ENCODE data around the gene VAX1. TPM values are rescaled to one million over a fixed set of nuclear protein-coding genes. Genes with fewer than 3 reads are reported as not detected.
"Not testable (repeated sequence)": the region's sequence is repeated elsewhere in the genome, so short reads cannot be mapped to it uniquely, and the experiment has no call there.

The VAX1 gene, protein sequence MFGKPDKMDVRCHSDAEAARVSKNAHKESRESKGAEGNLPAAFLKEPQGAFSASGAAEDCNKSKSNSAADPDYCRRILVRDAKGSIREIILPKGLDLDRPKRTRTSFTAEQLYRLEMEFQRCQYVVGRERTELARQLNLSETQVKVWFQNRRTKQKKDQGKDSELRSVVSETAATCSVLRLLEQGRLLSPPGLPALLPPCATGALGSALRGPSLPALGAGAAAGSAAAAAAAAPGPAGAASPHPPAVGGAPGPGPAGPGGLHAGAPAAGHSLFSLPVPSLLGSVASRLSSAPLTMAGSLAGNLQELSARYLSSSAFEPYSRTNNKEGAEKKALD
- not detected for total RNA-seq

DNA sequence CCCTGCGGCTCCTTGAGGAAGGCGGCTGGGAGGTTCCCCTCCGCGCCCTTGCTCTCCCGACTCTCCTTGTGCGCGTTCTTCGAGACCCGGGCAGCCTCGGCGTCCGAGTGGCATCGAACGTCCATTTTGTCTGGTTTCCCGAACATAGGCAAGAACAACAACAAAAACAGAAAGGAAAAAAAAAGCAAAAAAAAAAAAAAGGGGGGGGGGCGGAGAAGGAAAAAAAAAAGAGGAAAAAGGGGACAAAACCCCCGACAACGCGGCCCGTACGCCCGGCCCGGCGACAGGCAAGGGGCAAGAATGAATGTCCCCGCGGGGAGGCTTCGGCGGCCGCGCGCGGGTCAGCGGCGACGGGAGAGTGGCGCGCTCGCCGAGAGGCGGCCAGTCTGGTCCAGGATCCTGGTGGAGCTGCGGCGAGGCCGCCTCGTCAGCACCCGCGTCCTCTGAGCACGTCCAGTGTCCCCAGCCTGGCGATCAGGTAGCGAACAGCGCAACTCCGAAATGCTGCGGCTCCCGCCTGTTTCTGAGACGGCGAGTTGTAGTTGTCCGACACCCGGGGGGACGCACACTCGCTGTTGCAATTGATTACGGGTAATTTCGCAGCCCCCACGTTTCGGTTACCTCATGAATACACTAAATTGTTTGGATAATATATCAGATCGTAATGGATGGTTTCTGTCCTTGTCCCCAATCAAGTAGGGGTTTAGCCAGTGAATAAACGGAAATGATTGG is at the start of gene VAX1:
Gene VAX1, minus strand, starts transcription at position 360 of the 732 bp plus-strand sequence. Its CDS starts 214 bp downstream, at position 146.
- no peak for DNase-seq

DNA sequence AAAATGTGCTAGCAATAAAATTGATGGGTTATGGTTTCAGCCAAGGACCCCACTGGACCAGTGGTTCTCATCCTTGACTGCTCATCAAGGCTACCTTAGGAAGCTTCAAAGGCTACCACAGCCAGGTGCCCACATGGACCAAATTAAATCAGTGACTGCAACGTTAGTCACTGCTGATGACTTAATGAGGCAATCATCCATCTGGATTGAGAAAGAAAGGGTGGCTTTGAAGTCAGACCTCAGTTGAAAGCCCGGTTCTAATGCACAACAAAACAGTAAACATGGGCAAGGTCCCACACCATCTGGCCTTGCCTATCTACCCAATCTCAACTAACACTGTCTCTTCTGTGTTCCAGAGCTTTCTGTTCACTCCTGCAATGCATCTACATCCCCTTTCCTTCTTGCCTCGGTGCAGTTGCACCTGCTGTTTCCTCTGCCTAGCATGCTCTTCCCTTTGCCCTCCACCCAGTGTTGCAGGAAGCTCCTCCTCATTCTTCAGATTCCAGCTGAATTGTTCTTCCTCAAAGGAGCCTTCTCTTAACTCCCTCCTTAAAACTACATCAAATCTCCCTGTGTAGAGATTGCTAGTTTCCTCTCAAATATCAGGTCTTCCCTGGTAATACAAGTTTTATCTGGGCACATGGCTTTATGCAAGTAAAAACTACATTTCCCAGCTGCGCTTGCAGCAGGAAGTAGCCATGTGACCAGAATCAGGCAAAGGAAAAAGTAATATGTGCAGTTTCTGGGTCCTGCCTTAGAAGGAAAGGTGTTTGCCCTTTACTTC is 49.0 kb upstream of the VAX1 start:
- DNase-seq: no peak

DNA sequence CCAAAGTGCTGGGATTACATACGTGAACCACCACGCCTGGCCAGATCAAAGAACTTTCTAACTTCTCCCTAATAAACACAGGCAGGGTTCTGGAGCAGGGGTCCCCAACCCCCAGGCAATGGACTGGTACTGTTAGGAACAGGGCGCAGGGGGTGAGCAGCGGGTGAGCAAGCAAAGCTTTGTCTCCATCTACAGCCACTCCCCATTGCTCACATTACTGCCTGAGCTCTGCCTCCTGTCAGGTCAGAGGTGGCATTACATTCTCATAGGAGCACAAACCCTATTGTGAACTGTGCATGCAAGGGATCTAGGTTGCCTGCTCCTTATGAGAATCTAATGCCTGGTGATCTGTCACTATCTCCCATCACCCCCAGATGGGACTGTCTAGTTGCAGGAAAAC is 47.7 kb upstream of the VAX1 start:
- not testable (repeated sequence) for DNase-seq

DNA sequence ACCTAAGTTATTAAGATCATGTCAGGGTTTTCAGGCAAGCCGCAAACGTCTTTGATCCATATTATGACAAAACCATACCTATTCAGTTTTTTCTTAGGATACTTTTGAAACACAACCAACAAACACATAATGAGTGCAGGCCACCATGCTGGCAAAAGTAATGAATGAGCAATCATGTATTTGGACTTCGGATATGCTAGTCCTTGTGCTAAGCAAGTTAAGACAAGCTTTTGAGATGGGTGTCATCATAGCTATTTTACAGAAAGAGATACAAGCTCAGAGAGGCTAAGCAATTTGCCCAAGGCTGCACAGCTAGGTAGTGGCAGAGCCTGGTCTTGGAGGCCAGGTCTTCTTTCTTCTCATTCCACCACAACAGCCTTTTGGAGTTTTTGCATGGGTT is 46.8 kb upstream of the VAX1 start:
- no peak for DNase-seq

DNA sequence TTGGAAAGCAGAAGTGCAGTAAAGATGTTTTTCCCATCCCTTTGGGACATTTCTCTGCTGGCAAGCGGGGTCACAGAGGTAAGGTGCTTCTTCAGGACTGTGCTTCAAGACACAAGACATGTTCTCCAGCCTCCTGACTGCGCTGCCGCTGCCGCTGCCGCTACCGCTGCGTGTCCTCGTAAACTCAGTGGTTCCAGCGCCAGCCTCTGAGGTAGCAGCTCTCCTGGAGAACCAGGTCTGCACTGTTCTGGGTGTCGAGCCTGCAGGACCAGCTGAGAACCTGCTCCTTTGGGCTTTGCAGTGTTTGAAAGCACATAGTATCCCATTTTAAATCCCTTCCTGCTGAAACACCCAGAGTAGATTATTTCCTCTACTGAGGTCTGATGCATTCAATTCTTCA is 46.2 kb upstream of the VAX1 start:
- DNase-seq: no peak

DNA sequence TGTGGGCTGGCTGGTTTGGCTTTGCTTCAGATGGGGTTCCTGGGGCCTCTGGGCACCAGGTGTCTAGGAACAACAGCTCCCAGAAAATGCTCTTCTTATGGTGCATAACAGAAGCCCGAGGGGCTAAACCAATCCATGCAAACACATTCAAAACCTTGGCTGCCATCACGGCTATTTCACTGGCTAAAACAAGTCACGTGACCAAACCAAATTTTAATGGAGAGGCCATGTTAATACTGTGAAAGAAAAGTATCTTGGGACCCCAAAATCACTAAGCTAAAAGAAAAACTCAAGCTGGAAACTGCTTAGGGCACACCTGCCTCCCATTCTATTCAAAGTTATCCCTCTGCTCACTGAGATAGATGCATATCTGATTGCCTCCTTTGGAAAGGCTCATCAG is 40.1 kb upstream of the VAX1 start:
- no peak for DNase-seq

DNA sequence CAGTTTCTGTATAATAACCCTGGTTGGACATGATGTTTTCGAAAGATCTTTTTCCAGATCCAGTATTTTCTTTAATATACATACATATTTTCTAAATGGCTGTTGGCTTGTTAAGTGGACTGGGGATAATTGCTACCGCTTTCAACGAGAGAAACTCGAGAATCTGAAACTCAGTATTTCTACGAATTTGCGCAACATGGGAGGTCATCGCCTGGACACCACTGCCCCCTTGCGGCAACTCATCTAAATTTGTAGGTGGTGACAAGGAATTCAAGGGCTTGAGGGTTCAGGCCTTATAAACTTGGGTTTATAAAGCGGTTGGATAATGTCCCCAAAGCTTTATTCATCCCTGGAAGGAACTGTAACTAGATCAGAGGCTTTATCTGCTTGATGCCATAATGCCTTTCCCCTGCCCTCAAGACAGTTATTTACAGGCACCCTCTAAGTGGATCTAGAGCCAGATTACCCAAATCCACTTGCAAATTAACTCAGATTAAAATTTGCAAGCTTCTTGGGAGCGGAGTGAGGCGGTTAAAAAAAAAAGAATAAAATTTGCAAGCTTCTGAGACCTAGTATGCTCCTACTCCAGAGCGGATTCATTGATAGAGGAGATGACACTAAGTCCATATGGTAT is 37.9 kb upstream of the VAX1 start:
- DNase-seq: peak; percentile 24

DNA sequence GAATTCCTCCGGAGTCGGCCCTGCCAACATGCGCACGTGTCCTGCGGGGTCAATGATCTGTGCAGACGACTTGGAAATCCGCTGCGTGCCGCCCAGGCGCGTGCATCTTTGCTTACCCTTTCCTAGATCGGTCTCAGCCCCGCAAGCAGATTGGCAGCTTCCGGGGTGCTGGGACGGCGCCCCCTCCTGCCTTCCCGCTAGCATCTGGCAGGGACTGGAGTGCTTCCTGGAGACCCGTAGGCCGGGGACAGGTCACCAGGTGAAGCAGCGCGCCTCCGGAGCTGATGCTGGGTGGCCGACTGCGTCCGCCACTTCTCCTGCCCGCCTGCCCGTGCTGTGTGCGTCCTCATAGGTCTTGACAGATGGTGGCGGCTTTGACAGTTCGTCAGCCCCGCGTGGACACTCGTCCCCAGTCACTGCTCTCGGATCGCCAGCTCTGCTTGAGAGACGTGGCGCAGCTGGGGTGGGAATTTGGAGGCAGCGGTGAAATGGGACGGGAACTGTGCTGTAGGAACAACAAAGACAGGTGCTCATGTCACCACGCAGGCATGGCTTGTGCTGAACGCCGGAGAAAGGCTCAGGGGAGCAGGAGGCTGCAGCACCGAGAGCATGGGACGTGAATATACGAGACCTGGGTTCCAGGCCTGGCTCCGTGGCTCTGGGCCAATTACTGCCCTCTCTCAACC is 37.3 kb upstream of the VAX1 start:
- no peak for DNase-seq

DNA sequence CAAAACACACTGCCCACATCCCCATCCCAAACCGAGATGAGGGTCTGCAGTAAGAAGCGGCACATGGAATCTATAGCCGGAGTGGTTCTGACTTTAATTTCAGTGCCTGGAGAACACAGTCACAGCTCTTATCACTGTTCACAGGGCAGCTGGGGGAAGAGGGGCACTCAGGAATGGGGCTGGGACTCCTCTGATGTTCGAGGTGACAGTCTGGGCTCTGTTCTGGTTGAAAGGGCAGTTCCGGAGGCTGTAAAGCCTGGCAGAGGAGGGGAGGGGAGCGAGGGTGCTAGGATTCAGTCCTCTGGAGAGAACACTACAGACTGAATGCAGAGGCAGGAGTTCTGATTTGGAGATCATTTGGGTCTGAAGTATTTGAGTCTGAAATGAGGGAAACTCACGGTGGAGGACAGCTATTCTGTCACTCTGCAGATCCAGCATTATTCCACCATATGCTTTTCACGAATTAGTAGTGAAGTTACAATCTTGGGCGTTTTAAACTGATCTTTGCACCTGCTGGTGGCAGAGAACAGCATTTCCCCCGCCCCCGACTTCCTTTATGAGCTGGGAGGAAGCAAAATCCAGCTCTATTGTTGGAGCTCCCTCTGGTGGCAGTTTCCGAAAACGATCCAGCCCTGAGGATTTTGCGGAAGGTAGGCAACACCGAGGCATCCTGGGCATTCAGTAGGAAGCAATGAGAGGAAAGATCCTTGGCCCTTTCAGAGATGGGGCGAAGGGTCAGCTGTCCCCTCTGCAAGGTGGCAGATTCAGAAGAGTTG is 36.6 kb upstream of the VAX1 start:
- peak; percentile 54 for DNase-seq

DNA sequence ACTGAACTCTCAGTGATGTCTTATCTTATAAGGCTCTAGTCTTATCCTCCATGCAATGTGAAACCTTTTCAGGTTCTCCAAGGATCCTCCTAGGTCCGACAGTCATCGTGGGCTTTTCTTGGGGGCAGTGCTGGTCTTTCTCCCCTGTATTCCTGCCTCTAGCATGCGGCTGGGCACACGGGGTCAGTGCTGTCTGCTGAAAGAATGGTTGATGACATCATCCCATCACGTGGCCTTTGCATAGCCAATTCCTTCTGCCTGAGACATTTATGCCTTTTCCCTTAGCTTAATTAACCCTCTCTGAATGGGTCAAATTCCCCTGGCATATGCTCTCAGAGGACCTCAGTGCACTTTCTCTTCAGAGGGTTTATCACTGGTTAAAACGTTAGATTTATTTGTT is 32.2 kb upstream of the VAX1 start:
- DNase-seq: no peak

DNA sequence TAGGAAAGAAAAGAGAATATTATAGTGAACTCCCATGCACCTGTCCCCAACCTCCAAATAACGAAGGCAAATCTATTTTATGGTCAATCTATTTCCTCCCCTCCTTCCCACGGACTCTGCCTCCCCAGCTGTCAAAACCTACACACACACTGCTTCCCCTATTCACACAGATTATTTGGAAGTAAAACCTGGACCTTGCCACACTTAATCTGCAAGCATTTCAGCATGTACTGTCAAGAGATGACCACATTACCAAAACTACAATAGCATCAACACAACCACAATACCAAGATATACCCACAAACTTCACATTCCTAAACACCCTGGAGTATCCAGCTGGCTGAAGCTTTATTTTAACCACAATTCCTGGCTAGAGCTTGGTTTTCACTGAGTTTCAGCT is 31.4 kb upstream of the VAX1 start:
- no peak for DNase-seq

DNA sequence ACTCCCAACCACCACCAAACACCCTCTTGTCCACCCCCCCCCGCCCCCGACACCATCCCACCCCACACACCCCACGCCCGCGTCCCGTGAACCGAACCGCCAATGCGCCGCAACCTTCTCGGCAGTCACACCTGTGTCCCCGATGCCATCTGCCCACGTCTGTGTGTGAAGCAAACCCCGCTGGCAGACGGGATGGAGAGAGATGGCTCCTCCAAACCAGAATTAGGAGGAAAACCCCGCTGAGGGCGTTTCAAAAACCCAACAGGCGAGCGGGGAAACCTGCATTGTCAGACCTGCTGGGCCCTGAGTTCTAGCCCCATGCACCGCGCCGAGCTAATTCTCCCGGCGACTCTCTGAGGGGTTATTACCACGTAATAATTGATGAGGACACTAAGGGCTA is 30.7 kb upstream of the VAX1 start:
- DNase-seq: no peak

DNA sequence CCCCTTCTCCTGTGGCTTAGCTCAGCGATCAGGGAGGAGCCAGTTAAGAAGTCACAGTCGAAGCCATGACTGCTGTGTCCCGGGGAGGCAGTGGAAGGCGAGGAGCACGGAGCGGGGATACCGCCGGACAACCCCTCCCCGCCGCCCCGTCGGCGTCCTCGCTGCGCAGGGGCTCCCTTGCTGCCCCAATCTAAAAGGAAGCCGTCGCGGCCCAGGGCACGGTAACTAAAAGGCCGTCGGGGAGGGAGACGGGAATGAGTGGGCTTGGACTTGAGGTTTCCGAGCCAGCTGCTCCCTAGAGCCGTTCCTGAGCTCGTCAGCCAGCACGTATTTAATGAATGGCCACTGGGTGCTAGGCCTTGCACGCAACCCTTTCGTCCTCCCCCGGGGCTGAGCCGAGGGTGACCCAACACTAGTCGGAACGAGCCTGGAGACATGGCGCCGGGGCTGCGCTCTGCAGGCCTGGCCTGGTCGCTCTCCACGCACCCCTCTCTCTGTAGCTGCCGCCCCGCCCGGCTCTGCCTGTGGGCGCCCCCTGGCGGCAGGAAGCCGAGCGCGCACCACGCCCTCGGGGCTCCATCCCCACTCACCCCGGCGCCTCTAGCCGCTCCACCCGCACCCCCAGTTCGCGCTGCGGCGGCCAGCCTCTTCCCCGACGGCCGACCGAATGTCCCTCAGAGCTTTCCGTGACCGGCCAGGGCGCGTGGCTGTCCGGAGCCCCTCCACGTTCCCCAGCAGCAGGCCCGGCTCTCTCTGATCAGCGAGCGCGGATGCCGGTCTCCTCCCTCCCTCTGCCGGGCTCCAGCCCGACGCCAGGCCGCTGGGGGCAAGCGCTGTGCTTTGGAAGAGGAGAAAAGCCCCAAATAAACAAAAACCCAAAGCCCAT is 30.0 kb upstream of the VAX1 start:
- DNase-seq: no peak

DNA sequence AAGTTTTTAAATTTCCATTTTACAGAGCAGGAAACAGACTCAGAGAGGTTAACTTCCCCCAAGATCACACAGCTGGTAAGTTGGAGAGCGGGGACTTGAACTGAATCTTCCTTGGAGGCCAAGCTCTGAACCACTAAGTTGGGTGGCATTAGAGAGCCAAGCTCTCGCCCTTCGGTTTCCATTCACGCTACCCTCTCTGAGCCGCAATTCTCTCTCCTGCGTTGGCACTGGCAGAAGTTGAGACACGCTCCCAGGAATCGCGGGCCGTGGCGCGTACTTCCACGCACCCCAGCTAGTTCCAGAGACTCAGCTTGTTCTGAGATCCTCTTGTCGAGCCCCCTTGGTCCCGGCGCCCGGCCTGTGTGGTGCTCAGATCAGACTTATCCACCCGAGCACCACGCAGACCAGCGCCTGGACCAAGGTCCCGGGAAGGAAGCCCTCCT is 29.3 kb upstream of the VAX1 start:
- no peak for DNase-seq

DNA sequence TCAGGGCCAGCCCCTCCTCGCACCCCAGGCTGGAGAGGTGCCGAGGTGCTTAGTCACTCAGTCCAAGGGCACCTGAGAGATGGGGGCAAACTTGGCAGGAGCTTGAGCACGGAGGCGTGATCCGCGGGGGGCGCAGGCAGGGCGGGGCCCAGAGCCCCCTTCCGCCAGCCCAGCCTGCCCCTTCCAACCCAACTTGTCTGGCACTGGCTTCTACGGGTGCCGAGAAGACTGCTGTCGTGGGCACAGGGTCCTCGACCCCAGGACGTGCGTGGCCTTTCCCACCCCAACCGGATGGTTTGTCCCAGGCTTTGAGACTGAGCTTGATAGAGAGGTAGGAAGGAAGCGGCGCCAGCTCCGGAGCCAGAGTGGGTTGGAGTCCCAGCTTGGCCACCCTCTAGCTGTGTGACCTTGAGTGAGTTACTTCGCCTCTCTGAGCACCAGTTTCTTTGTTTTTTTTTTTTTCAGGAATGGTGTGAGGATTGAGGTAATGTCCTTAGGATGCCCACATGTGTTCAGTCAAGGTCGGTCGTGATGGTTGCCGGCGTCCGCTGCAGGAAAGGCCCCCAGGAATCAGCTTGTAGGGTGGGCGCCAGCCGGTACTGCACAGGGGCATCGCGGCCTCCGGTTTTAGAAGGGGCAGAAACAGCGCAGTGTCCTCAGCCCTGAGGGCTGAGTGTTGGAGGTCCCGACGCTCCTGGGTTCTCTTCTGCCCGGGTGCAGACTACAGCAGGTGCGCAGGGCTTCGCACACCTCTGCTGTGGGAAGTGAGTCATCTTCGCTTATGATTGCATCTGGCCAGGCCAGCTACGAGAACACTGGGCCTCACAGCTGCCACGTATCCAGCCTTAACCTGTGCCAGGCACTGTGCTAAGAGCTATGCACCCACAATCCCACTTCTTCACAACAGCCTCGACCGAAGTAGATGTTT is 28.6 kb upstream of the VAX1 start:
- DNase-seq: no peak

DNA sequence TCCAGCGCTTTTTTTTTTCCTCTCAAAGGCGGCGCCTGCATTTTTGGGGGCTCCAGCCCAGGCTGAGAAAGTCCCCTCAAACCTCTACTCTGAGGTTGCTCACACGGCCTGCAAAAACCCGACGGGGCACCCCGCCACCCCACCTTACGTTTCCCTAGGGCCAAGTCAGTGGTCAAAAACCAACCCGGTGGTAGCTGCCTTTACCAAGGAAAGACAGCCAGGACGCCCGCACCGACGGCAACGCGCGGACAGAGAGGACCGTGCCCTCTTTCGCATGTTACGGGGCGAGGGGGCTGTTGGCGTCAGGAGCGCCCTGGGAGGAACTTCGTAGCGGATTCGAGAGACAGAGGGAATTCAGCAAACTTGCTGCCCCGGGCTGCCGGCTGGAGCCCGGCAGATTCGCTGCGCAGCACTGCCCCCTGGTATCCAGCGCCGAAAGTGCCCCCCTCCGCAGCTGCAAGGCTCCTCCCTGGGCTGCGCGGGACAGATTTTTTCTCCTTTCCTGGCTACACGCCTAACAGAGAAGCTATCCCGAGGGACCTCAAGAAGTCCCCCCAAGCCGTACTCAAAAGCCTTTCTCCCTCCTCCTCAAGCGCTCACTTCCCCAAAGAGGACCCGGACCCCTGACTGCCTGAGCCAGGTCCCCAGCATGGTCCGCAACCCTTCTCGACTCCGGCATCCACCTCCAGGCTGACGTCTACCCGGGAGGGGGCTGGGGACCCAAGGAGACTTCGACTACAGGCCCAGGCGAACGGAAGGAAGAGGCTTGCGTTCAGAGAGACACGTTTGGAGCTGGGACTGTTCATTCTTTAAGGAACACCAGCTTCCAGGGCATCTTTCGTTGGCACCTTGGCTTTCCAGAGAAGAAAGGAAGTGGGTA is 27.7 kb upstream of the VAX1 start:
- DNase-seq: no peak

DNA sequence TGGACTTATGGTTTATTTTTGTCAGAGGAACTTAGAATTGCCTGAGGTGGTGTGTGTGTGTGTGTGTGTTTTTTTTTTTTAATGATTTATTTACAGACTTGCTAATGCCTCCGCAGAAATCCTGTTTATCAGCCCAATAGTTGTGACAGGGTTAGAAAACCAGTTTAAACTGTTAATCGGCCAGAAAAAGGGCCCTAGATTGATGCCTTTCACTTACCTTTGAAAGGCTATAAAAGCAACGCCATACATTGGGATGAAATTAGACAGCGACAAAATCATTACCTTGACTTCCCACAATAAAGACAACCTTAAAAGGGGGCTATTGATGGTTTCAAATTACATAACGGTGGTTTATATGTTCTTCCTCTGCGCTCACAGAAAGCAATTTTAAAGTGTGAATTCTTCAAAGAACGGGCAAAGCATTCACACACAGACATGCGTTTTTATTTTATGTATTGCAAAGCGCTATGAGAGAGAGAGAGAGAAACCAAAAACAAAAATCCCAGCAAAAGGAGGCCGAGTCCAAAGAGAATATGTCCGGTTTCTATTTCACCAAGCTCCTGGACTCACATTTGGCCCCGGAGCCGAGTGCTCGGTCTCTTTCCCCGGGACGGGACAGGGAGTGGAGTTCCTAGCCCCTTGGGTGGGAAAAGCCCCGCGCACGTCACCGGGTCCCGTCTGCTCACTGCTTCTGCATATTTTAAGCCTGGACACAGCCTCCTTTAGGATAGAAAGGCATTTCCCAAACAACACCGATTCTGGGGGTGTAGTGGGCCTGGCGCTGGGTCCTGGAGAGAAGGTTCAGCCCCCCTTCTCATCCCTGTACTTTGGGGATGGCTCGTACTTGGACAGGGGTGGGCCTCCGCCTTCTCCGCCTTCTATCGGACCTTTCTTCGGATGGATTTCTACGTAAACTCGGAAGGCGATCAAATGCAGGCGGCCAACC is 26.8 kb upstream of the VAX1 start:
- no peak for DNase-seq

Data from skin of body (tissue), 2 donors.